Esophagus squamous epithelium (tissue), 4 donors: ENCODE data around the gene RTCA.
"Not testable (repeated sequence)": the region's sequence is repeated elsewhere in the genome, so short reads cannot be mapped to it uniquely, and the experiment has no call there.

Experiments
- POLR2A ChIP-seq, 4 donors: fragments of 450-650 bp; IDR thresholded peaks; one replicate each; pipeline ENCODE4 v1.6.1; 2017; ENCODE audit warnings: antibody characterized with exemption in 4 of 4, mild to moderate bottlenecking in 4 of 4, moderate library complexity in 3 of 4
- TF ChIP-seq, protein P1 (sequence below), 6 experiments: fragments of 450-650 bp in 4 of 6; fragments of 200-600 bp in 2 of 6; sonication (generic) in 2 of 6; IDR thresholded peaks; one replicate each; pipeline ENCODE4 v1.5.1; 2016 to 2019; ENCODE audit warnings: antibody characterized with exemption in 6 of 6, mild to moderate bottlenecking in 4 of 6, moderate library complexity in 4 of 6

DNA sequence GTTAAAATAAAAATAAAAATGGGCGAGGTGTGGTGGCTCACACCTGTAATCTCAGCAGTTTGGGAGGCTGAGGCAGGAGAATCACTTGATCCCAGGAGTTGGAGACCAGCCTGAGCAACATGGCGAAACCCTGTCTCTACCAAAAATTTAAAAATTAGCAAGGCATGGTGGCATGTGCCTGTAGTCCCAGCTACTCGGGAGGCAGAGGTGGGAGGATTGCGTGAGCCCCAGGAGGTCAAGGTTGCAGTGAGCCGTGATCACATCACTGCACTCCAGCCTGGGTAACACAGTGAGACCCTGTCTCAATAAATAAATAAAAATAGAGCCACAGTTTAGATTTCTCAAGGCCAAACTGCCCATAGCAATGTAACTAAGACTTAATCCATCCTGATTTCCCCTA, 9.7 kb upstream of the RTCA start:
- not testable (repeated sequence) for TF ChIP-seq POLR2A (IDR thresholded peaks at IDR 0.05)
- TF ChIP-seq, protein P1, sequence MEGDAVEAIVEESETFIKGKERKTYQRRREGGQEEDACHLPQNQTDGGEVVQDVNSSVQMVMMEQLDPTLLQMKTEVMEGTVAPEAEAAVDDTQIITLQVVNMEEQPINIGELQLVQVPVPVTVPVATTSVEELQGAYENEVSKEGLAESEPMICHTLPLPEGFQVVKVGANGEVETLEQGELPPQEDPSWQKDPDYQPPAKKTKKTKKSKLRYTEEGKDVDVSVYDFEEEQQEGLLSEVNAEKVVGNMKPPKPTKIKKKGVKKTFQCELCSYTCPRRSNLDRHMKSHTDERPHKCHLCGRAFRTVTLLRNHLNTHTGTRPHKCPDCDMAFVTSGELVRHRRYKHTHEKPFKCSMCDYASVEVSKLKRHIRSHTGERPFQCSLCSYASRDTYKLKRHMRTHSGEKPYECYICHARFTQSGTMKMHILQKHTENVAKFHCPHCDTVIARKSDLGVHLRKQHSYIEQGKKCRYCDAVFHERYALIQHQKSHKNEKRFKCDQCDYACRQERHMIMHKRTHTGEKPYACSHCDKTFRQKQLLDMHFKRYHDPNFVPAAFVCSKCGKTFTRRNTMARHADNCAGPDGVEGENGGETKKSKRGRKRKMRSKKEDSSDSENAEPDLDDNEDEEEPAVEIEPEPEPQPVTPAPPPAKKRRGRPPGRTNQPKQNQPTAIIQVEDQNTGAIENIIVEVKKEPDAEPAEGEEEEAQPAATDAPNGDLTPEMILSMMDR (IDR thresholded peaks at IDR 0.05), result not testable (repeated sequence)
